ENCODE data around the gene GRID1.

GRID1 gene

GRCh38 chr10:86128360-86128759, 238.2 kb downstream of the GRID1 start:
- no peak for DNase-seq

GRCh38 chr10:86127274-86127819, 239.2 kb downstream of the GRID1 start:
- DNase-seq: no peak

GRCh38 chr10:86124734-86125133, 241.9 kb downstream of the GRID1 start:
- no peak for DNase-seq

GRCh38 chr10:86123715-86124114, 242.9 kb downstream of the GRID1 start:
- DNase-seq: no peak

- DNase-seq: no peak
These were observed 243.3 kb downstream of the GRID1 start for GRCh38 chr10:86123304-86123703.

GRCh38 chr10:86122646-86123045, 243.9 kb downstream of the GRID1 start:
- no peak for DNase-seq

GRCh38 chr10:86121200-86121599, 245.4 kb downstream of the GRID1 start:
- no peak for DNase-seq

- no peak for DNase-seq
These were observed 249.5 kb downstream of the GRID1 start for GRCh38 chr10:86117051-86117450.

GRCh38 chr10:86113983-86114382, 252.6 kb downstream of the GRID1 start:
- peak; percentile 1 for DNase-seq

- DNase-seq: peak; percentile 2
These were observed 253.1 kb downstream of the GRID1 start for GRCh38 chr10:86113501-86113900.

- peak; percentile 5 for DNase-seq
These were observed 253.6 kb downstream of the GRID1 start for GRCh38 chr10:86113044-86113443.

- DNase-seq: peak; percentile 10
These were observed 254.6 kb downstream of the GRID1 start for GRCh38 chr10:86111902-86112545.

GRCh38 chr10:86110156-86110786, 256.3 kb downstream of the GRID1 start:
- peak; percentile 5 for DNase-seq

- peak; percentile 4 for DNase-seq
These were observed 257.2 kb downstream of the GRID1 start for GRCh38 chr10:86109421-86109820.

- DNase-seq: no peak
These were observed 257.9 kb downstream of the GRID1 start for GRCh38 chr10:86108696-86109095.

GRCh38 chr10:86107611-86108310, 258.8 kb downstream of the GRID1 start:
- DNase-seq: peak; percentile 3

GRCh38 chr10:86107131-86107530, 259.5 kb downstream of the GRID1 start:
- DNase-seq: peak; percentile 5

- no peak for DNase-seq
These were observed 260.0 kb downstream of the GRID1 start for GRCh38 chr10:86106616-86107015.

- peak; percentile 5 for DNase-seq
These were observed 261.0 kb downstream of the GRID1 start for GRCh38 chr10:86105640-86106039.

- no peak for DNase-seq
These were observed 261.4 kb downstream of the GRID1 start for GRCh38 chr10:86105181-86105580.

GRCh38 chr10:86104611-86105145, 261.9 kb downstream of the GRID1 start:
- DNase-seq: no peak

GRCh38 chr10:86104156-86104555, 262.4 kb downstream of the GRID1 start:
- DNase-seq: no peak

- DNase-seq: peak; percentile 35
These were observed 263.0 kb downstream of the GRID1 start for GRCh38 chr10:86103391-86104101.
